Adrenal gland (tissue), 12 donors: ENCODE data around the gene ICE2. TPM values are rescaled to one million over a fixed set of nuclear protein-coding genes. Genes with fewer than 3 reads are reported as not detected.

Experiments used
- DNase-seq, 7 donors: peaks; one replicate each; pipeline ENCODE4 v3.0.0-alpha.2; 2019 to 2020
- H3K27ac ChIP-seq, 5 donors: fragments of 200-600 bp; sonication (generic) in 4 of 5; 1 replicate in 3 of 5; 2 replicates in 2 of 5; pipeline versions ENCODE4 v1.5.1 to v1.8.0; 2016 to 2020; ENCODE audit warnings: mild to moderate bottlenecking in 1 of 5
- H3K27me3 ChIP-seq: fragments of 200-600 bp; 2 replicates; pipeline ENCODE4 v1.8.0; 2021
- H3K36me3 ChIP-seq, 2 donors: fragments of 200-600 bp; replicated peaks in 1 of 2; 1 replicate in 1 of 2; 2 replicates in 1 of 2; pipeline versions ENCODE4 v1.5.1 to v1.8.0; 2018 to 2022
- H3K4me1 ChIP-seq, 2 donors: fragments of 200-600 bp; replicated peaks in 1 of 2; 1 replicate in 1 of 2; 2 replicates in 1 of 2; pipeline versions ENCODE4 v1.5.1 to v1.8.0; 2018 to 2021
- H3K4me3 ChIP-seq, 4 donors: fragments of 200-600 bp; sonication (generic) in 3 of 4; one replicate each; pipeline ENCODE4 v1.5.1; 2016 to 2018
- H3K9me3 ChIP-seq, 3 donors: fragments of 200-600 bp; sonication (generic) in 1 of 3; replicated peaks in 1 of 3; 1 replicate in 2 of 3; 2 replicates in 1 of 3; pipeline versions ENCODE4 v1.5.1 to v1.8.0; 2016 to 2021
- CTCF ChIP-seq, 6 experiments: fragments of 450-650 bp in 4 of 6; fragments of 200-600 bp in 2 of 6; sonication (generic) in 1 of 6; IDR thresholded peaks; 1 replicate in 5 of 6; 2 replicates in 1 of 6; pipeline versions ENCODE4 v1.5.1 to v1.8.0; 2016 to 2021; ENCODE audit warnings: antibody characterized with exemption in 6 of 6, mild to moderate bottlenecking in 2 of 6, moderate library complexity in 1 of 6
- POLR2A ChIP-seq, 2 donors: fragments of 450-650 bp; IDR thresholded peaks; one replicate each; pipeline ENCODE4 v1.6.1; 2017; ENCODE audit warnings: antibody characterized with exemption in 2 of 2, mild to moderate bottlenecking in 2 of 2, moderate library complexity in 1 of 2
- whole genome bisulfite sequencing, 4 donors: extraction: QIAGEN DNeasy Blood & Tissue Kit in 2 of 4; methylation state at CpG; one replicate each; pipeline versions ENCODE4 v1.1.5 to v1.1.7; 2013 to 2017; 5-methylcytosine and 5-hydroxymethylcytosine counted together
- intact Hi-C, 2 donors: fragments of 100-400 bp; cut with DNase I; formaldehyde crosslinking; loops; one replicate each; pipeline versions ENCODE4 v1.14.1 to v1.15.0; 2022 to 2023
- polyA plus RNA-seq, 3 donors: library from polyadenylated mRNA; stranded (reverse); fragments of 200-250 nt in 2 of 3; fragments of 350-450 nt in 1 of 3; fragmentation: Illumina TruSeq in 1 of 3; extraction: RNeasy Lipid Tissue Mini Kit (QIAGEN cat#74804) in 1 of 3; gene quantifications; one replicate each; pipeline ENCODE4 v1.2.3, GENCODE V29; 2013 to 2014
- total RNA-seq, 9 donors: library from RNA; depleted of rRNA in 4 of 9; stranded (reverse); fragments of >200 nt in 4 of 9; fragments of 120-200 nt in 1 of 9; fragmentation: NEBNext Ultra II Directional in 1 of 9; extraction: Animal tissue kit (Norgen Biotek cat#: 25700) in 1 of 9; gene quantifications; one replicate each; pipeline versions ENCODE4 v1.1.0 to v1.2.4, GENCODE V29; 2013 to 2023
- donor health status: healthy with polysubstance abuse.
- donor health status: Bipolar disorder and iron deficiency.
- donor health status: DM: yes; HTN: yes; CAD: no.
- donor health status: DM: no; HTN: no; CAD: no.
- donor health status: DM: no; HTN: no; CAD: no.
- donor health status: DM: yes; HTN: yes; CAD: no.

Gene ICE2
- total and polyA plus RNA-seq, 12 donors: 13.6 to 53.7 (median 38.3) TPM

GRCh38 chr15:60442031-60442650, 36.8 kb downstream of the ICE2 start:
- H3K27ac ChIP-seq: no peak overlapping the region
- peaks cover 5 to 7% of the 10 kb centered on the region in 2 donors for H3K4me1 ChIP-seq
- DNase-seq: no peak
- peaks cover 0 to 8% of the 10 kb centered on the region in 2 donors for H3K36me3 ChIP-seq
- no peak overlapping the region for H3K4me3 ChIP-seq
- WGBS, 4 donors: 77 to 86% (median 82%) methylated on average over 2 of the region's 2 CpGs
- TF ChIP-seq CTCF (IDR thresholded peaks at IDR 0.05): no peak
- intact Hi-C loops: no loop called here
- no peaks in the 10 kb centered on the region for H3K27me3 ChIP-seq
- H3K9me3 ChIP-seq: no peaks in the 10 kb centered on the region

GRCh38 chr15:60441331-60441730, 37.6 kb downstream of the ICE2 start:
- Histone ChIP-seq H3K4me1 (peaks cover 5 to 7% of the 10 kb centered on the region in 2 donors), H3K9me3 (no peaks in the 10 kb centered on the region), H3K36me3 (peaks cover 0 to 8% of the 10 kb centered on the region in 2 donors), H3K27ac (no peak overlapping the region), H3K4me3 (no peak overlapping the region), H3K27me3 (no peaks in the 10 kb centered on the region)
- WGBS, 4 donors: 75 to 84% (median 78%) methylated on average over 1 of the region's 1 CpG
- intact Hi-C loops: no loop called here
- TF ChIP-seq CTCF (IDR thresholded peaks at IDR 0.05) (no peak), POLR2A (IDR thresholded peaks at IDR 0.05) (no peak)
- no peak for DNase-seq

GRCh38 chr15:60438646-60439045, 40.3 kb downstream of the ICE2 start:
- no peak for DNase-seq
- TF ChIP-seq CTCF (IDR thresholded peaks at IDR 0.05): no peak
- no peak for TF ChIP-seq POLR2A (IDR thresholded peaks at IDR 0.05)
- H3K4me3 ChIP-seq: no peak overlapping the region
- 90 to 97% (median 93%) methylated on average over 1 of the region's 1 CpG for WGBS, 4 donors
- peaks cover 5 to 7% of the 10 kb centered on the region in 2 donors for H3K4me1 ChIP-seq
- H3K36me3 ChIP-seq: peaks cover 0 to 16% of the 10 kb centered on the region in 2 donors
- no peaks in the 10 kb centered on the region for H3K27me3 ChIP-seq
- no peaks in the 10 kb centered on the region for H3K9me3 ChIP-seq
- intact Hi-C loops: no loop called here
- H3K27ac ChIP-seq: no peak overlapping the region

- H3K36me3 ChIP-seq: peaks cover 0 to 15% of the 10 kb centered on the region in 2 donors
These were observed 50.0 kb downstream of the ICE2 start for GRCh38 chr15:60428935-60429334.

More at GRCh38 chr15:60428935-60429334, 50.0 kb downstream of the ICE2 start:
- Histone ChIP-seq H3K27me3 (no peaks in the 10 kb centered on the region), H3K27ac (no peak overlapping the region), H3K9me3 (no peaks in the 10 kb centered on the region), H3K4me1 (peaks cover 0 to 15% of the 10 kb centered on the region in 2 donors), H3K4me3 (no peak overlapping the region)
- TF ChIP-seq POLR2A (IDR thresholded peaks at IDR 0.05) (no peak), CTCF (IDR thresholded peaks at IDR 0.05) (no peak)
- intact Hi-C loops: no loop called here
- 93 to 100% (median 95%) methylated on average over 1 of the region's 1 CpG for WGBS, 4 donors
- no peak for DNase-seq
